Activated naive CD4-positive, alpha-beta T cell treated with anti-CD3 and anti-CD28 coated beads, Interleukin-2, amount 50 U/mL, for 24 hours (primary cell): ENCODE data around the gene PDE6B.

Experiments used
- H3K27ac Mint-ChIP-seq: one replicate; pipeline ENCODE4 v1.8.0; 2021; ENCODE audit warnings: mild to moderate bottlenecking, mixed read lengths
- H3K27me3 Mint-ChIP-seq: one replicate; pipeline ENCODE4 v1.8.0; 2021; ENCODE audit warnings: mixed read lengths
- H3K36me3 Mint-ChIP-seq: one replicate; pipeline ENCODE4 v1.8.0; 2021; ENCODE audit warnings: mixed read lengths
- H3K4me1 Mint-ChIP-seq: one replicate; pipeline ENCODE4 v1.8.0; 2021; ENCODE audit warnings: mixed read lengths
- H3K4me3 Mint-ChIP-seq: one replicate; pipeline ENCODE4 v1.8.0; 2021; ENCODE audit warnings: mild to moderate bottlenecking, mixed read lengths
- H3K9me3 Mint-ChIP-seq: one replicate; pipeline ENCODE4 v1.8.0; 2021; ENCODE audit warnings: mixed read lengths

The PDE6B gene

DNA sequence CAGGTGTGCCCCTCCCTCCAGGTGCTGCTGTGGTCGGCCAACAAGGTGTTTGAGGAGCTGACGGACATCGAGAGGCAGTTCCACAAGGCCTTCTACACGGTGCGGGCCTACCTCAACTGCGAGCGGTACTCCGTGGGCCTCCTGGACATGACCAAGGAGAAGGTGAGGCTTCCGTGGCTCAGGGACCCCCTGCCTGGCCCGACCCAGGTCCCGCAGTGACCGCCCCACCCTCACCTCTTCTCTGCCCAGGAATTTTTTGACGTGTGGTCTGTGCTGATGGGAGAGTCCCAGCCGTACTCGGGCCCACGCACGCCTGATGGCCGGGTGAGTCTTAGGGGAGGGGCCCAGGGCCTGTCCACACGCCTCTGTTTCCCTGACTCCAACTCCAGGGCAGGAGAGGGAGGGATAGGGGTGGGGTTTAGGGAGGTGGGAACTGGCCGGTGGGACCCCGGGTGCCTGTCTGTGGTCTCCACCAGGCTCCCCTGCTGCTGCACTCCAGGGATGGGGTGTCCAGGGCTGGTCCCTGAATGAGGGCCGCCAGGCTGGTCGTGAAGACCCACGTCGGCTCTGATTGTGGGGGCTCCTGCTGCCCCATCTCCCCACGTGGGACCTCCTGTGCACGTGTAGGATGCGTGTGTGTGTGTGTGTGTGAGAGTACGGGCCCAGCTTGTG, 28.6 kb downstream of the PDE6B start:
- Mint-ChIP-seq H3K4me1 (no peaks in the 10 kb centered on the region), H3K27ac (no peak overlapping the region), H3K4me3 (no peak overlapping the region), H3K36me3 (no peaks in the 10 kb centered on the region), H3K9me3 (no peaks in the 10 kb centered on the region), H3K27me3 (no peaks in the 10 kb centered on the region)

DNA sequence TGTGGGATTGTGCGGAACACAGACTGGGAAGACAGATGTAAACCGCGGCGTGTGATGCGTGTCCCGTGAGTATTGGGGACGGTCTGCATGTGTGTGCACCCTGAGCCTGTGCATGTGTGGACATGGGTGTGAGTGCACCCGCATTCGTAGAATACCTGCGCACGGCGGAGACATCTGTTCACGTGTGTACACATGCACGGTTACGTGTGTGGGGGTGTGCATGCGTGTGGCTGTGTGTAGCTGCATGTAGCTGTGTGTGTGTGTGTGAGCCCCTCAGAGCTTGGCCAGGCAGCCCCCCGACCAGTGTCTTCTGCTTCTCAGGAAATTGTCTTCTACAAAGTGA, 29.1 kb downstream of the PDE6B start:
- Mint-ChIP-seq H3K27ac (no peak overlapping the region), H3K27me3 (no peaks in the 10 kb centered on the region), H3K4me1 (peaks cover 4% of the 10 kb centered on the region), H3K36me3 (no peaks in the 10 kb centered on the region), H3K9me3 (peaks cover 3% of the 10 kb centered on the region), H3K4me3 (no peak overlapping the region)

DNA sequence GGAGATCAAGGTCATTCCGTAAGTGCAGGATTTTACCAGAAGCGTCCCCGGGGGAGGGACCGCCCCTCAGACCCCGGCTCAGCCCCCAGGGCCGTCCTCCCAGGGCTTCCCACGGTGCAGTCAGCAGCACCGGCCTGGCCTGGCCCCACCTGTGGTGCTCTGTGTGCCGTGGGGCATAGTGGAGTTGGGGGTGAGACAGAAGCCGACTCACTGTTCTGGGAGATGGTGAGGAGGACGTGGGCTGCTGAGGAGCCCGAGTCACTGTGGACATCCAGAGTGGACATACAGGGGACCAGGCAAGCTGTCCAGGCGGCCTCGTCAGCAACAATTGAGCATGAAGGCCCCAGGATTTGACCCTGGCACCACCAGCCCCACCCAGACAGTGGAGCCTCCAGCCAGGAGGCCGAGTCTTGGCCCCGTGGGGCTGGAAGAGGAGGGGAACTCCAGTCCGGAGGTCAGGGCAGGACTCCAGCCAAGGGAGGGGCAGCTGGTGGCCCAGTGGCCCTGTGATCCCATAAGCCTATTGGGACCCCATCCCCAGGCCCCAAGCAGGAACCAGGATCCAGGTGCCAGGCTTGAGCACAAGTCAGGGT, 29.6 kb downstream of the PDE6B start:
- Mint-ChIP-seq H3K9me3 (peaks cover 3% of the 10 kb centered on the region), H3K27me3 (no peaks in the 10 kb centered on the region), H3K27ac (no peak overlapping the region), H3K36me3 (no peaks in the 10 kb centered on the region), H3K4me3 (no peak overlapping the region), H3K4me1 (peaks cover 4% of the 10 kb centered on the region)

DNA sequence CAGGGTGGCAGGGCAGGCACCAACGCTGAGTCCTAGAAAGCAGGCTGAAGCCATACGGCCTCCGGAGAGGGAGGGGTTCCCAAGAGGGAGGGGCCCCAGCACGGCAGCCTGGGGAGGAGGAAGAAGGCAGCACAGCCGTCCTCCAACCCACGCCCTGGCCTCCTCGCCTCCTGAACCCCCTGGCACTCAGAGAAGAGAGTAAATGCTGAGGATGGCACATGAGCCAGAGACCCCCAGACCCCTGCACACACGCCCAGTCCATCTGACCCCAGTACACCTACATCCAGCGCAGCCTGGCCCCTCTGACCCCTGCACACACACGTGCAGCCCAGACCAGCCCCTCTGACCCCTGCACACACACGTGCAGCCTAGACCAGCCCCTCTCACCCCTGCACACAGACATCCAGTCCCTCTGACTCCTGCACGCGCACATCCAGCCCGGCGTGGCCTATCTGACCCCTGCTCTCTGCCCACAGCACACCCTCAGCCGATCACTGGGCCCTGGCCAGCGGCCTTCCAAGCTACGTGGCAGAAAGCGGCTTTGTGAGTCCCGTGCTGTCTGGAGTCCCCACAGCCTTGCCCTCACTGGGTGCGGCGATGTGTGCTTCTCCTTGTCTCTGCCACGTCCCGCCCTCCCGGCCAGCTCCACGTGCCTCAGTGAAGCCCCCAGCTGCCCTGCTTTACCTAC, 30.2 kb downstream of the PDE6B start:
- Mint-ChIP-seq H3K4me1 (peaks cover 4% of the 10 kb centered on the region), H3K36me3 (no peaks in the 10 kb centered on the region), H3K9me3 (peaks cover 3% of the 10 kb centered on the region), H3K4me3 (no peak overlapping the region), H3K27ac (no peak overlapping the region), H3K27me3 (no peaks in the 10 kb centered on the region)

DNA sequence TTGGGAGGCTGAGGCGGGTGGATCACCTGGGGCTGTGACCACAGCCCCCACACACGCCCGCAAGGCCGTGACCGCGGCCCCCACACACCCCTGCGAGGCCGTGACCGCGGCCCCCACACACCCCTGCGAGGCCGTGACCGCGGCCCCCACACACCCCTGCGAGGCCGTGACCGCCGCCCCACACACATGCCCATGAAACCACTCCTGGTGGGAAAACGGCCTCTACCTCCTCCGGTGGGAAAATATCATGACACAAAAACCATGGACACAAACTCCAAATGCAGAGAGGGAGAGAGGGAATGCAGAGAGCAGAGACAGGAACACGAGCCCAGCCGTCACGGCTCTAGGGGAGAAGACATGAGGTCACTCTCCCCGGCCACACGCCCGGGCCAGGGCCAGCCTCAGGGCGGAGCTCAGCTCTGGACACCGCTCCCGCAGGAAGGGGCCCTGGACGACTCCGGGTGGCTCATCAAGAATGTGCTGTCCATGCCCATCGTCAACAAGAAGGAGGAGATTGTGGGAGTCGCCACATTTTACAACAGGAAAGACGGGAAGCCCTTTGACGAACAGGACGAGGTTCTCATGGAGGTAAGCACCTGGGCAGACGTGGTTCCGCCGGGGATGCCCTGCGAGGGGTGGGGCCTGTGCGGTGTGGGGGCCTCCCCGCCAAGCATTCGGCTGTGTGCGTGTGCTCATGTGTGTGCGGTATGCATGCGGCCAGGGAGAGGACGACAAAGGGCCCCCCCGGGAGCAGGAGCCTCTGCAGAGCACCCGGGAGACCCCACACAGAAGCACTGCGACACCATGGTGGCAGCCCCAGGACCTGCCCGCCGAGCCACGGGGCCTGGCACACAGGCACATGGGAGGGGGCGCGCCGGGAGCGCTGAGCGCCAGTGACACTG, 31.3 kb downstream of the PDE6B start:
- H3K9me3 Mint-ChIP-seq, result peaks cover 3% of the 10 kb centered on the region
- H3K4me1 Mint-ChIP-seq, result peaks cover 4% of the 10 kb centered on the region
- H3K27me3 Mint-ChIP-seq, result no peaks in the 10 kb centered on the region
- no peaks in the 10 kb centered on the region for H3K36me3 Mint-ChIP-seq
- no peak overlapping the region for H3K27ac Mint-ChIP-seq
- no peak overlapping the region for H3K4me3 Mint-ChIP-seq

DNA sequence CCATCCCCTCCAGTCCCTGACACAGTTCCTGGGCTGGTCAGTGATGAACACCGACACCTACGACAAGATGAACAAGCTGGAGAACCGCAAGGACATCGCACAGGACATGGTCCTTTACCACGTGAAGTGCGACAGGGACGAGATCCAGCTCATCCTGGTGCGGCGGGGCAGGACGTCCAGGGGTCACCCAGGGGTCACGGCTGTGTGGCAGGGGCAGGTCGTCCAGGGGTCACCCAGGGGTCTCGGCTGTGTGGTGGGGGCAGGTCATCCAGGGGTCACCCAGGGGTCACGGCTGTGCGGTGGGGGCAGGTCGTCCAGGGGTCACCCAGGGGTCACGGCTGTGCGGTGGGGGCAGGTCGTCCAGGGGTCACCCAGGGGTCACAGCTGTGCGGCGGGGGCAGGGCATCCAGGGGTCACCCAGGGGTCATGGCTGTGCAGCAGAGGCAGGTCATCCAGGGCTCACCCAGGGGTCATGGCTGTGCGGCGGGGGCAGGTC, 32.0 kb downstream of the PDE6B start:
- H3K4me3 Mint-ChIP-seq, result no peak overlapping the region
- no peaks in the 10 kb centered on the region for H3K27me3 Mint-ChIP-seq
- peaks cover 3% of the 10 kb centered on the region for H3K9me3 Mint-ChIP-seq
- no peaks in the 10 kb centered on the region for H3K36me3 Mint-ChIP-seq
- peaks cover 4% of the 10 kb centered on the region for H3K4me1 Mint-ChIP-seq
- no peak overlapping the region for H3K27ac Mint-ChIP-seq

DNA sequence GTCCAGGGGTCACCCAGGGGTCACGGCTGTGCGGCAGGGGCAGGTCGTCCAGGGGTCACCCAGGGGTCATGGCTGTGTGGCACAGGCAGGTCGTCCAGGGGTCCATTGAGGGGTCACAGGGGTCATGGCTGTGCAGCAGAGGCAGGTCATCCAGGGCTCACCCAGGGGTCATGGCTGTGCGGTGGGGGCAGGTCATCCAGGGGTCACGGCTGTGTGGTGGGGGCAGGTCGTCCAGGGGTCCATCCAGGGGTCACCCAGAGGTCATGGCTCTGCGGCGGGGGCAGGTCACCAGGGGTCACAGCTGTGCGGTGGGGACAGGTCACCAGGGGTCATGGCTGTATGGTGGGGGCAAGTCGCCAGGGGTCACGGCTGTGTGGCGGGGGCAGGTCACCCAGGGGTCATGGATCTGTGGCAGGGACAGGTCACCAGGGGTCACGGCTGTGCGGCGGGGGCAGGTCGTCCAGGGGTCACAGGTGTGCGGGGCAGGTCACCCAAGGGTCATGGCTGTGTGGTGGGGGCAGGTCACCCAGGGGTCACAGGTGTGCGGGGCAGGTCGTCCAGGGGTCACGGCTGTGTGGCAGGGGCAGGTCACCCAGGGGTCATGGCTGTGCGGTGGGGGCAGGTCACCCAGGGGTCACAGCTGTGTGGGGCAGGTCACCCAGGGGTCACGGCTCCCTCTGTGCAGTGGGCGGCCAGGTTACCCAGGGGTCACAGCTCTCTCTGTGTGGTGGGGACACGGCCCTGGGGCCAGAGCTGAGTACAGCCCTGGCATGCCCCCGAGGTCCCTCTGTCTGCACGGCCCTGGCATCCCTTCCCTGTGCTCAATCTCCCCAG, 32.7 kb downstream of the PDE6B start:
- no peaks in the 10 kb centered on the region for H3K36me3 Mint-ChIP-seq
- no peak overlapping the region for H3K4me3 Mint-ChIP-seq
- H3K27me3 Mint-ChIP-seq, result no peaks in the 10 kb centered on the region
- peaks cover 4% of the 10 kb centered on the region for H3K4me1 Mint-ChIP-seq
- H3K9me3 Mint-ChIP-seq, result peaks cover 3% of the 10 kb centered on the region
- no peak overlapping the region for H3K27ac Mint-ChIP-seq

DNA sequence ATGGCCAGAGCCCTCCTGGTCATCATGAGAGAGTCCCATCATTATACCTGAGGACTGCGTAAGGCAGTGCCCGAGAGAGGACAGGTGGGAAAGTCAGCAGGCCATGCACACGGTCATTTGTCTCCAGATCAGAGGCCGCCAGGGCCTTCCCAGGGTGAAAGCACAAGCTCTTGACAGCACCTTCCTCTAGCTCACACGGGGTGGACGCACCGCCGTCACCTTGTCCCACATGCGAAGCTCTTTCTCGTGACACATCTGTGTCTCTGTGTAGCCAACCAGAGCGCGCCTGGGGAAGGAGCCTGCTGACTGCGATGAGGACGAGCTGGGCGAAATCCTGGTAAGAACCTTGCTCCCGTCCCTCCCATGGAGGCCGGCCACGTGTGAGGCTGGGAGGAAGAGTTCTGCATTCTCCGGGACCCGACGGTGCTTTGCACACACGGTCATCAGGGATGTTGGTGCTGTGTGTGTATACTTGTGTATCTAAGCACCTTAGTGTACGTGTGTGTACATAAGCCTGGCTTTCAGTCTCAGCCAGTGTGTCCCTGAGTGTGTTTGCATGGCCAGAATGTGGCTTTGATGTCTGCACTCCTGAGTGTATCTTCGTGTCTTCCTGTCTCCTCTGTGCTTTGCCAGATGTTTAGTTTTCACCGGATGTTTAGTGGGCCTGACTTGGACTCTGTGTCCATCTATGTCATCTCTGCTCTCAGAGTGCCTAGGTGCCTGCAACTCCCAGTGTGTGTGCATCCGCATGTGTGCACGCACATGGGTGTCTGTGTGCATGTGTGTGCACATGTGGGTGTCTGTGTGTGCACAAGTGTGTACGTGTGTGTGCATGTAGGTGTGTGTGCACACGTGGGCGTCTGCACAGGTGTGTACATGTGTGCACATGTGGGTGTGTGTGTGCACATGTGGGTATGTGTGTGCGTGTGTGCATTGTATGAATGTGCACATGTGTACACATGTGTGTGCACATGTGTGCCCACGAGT, 33.6 kb downstream of the PDE6B start:
- no peak overlapping the region for H3K4me3 Mint-ChIP-seq
- no peaks in the 10 kb centered on the region for H3K36me3 Mint-ChIP-seq
- peaks cover 4% of the 10 kb centered on the region for H3K4me1 Mint-ChIP-seq
- H3K27me3 Mint-ChIP-seq, result no peaks in the 10 kb centered on the region
- peaks cover 3% of the 10 kb centered on the region for H3K9me3 Mint-ChIP-seq
- no peak overlapping the region for H3K27ac Mint-ChIP-seq

DNA sequence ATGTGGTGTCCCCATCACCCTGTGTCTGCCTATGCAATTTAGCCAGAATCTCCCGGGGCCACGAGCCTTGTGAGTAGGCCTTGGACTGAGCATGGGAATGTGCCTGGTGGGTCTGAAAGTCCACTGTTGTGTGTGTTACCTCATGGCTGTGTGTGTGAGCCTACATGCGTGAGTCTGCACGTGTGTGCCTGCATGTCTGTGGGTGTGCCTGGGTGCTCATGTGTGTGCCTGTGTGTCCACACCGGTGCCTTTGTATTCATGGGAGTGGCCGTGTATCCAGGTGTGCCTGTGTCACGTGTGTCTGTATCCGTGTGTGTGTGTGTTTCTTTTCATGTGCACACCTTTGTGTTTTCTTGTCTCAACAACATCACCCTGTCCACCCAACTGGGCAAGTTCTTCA, 34.5 kb downstream of the PDE6B start:
- H3K4me1 Mint-ChIP-seq, result peaks cover 11% of the 10 kb centered on the region
- no peaks in the 10 kb centered on the region for H3K36me3 Mint-ChIP-seq
- no peaks in the 10 kb centered on the region for H3K27me3 Mint-ChIP-seq
- peaks cover 3% of the 10 kb centered on the region for H3K9me3 Mint-ChIP-seq
- no peak overlapping the region for H3K4me3 Mint-ChIP-seq
- no peak overlapping the region for H3K27ac Mint-ChIP-seq

DNA sequence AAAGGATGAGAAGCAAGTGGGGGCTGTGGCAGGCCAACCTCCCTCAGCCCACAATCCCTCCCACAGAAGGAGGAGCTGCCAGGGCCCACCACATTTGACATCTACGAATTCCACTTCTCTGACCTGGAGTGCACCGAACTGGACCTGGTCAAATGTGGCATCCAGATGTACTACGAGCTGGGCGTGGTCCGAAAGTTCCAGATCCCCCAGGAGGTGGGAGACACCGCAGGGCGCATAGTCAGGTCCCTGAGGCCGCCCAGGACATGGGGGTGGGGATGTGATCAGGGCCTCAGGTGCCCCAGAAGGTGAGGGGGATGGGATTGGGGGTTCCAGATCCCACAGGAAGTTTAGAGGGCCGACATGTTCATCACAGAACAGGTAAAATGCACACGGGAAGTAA, 35.0 kb downstream of the PDE6B start:
- H3K9me3 Mint-ChIP-seq, result peaks cover 3% of the 10 kb centered on the region
- no peak overlapping the region for H3K4me3 Mint-ChIP-seq
- no peaks in the 10 kb centered on the region for H3K36me3 Mint-ChIP-seq
- no peaks in the 10 kb centered on the region for H3K27me3 Mint-ChIP-seq
- H3K27ac Mint-ChIP-seq, result no peak overlapping the region
- H3K4me1 Mint-ChIP-seq, result peaks cover 13% of the 10 kb centered on the region

DNA sequence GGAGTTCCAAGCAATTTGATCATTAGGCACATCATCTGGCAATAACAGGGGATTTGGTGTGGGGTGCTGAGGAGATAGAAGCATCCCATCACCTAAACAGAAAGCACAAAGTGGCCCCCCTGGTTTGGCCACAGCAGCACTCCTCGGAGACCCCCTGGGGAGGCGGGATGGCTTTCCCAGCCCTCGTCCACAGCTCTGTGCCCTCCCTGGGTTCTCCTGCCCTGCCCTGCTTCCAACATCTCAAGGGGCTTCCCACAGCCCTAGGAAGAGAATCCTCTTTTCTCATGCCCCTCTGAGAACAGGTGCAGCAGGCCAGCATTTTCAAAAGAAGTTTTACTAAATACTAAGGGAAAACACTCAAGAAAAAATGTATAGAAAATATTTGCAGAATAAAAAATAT, 35.9 kb downstream of the PDE6B start:
- Mint-ChIP-seq H3K27ac (no peak overlapping the region), H3K4me1 (peaks cover 15% of the 10 kb centered on the region), H3K27me3 (no peaks in the 10 kb centered on the region), H3K36me3 (no peaks in the 10 kb centered on the region), H3K9me3 (peaks cover 3% of the 10 kb centered on the region), H3K4me3 (no peak overlapping the region)

DNA sequence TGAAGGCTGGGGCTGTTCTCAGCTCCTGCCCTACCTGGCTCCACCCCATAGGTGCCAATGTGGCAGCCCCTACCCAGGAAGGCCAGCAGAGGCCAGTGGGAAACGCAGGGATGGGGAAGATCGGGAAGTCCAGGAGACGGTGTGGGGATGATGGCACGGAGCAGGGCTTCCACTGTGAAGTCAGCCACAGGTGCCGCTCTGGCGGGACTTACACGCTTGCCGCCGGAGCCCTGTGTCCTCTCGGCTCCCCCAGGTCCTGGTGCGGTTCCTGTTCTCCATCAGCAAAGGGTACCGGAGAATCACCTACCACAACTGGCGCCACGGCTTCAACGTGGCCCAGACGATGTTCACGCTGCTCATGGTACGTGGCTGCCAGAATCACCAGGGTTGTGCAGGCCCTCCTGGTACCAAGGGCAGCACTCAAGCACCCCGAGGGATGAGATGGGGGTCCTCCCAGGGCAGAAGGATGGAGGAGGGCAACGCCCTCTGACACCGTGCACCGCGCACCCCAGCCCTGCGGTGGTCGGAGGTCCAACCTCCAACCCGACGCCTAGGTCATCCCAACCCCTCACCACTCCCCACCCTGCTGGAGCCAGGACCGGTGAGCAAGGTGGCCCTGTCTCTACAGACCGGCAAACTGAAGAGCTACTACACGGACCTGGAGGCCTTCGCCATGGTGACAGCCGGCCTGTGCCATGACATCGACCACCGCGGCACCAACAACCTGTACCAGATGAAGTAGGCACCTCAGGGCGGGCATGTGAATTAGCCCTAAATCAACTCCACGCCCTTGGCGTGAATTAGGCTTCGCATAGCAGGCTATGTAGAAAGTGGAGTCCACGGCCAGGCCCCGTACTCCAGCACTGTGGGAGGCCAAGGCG, 36.7 kb downstream of the PDE6B start:
- H3K4me3 Mint-ChIP-seq, result peak overlapping the region; percentile 87
- H3K9me3 Mint-ChIP-seq, result peaks cover 3% of the 10 kb centered on the region
- H3K36me3 Mint-ChIP-seq, result no peaks in the 10 kb centered on the region
- H3K27ac Mint-ChIP-seq, result no peak overlapping the region
- H3K27me3 Mint-ChIP-seq, result no peaks in the 10 kb centered on the region
- peaks cover 15% of the 10 kb centered on the region for H3K4me1 Mint-ChIP-seq

DNA sequence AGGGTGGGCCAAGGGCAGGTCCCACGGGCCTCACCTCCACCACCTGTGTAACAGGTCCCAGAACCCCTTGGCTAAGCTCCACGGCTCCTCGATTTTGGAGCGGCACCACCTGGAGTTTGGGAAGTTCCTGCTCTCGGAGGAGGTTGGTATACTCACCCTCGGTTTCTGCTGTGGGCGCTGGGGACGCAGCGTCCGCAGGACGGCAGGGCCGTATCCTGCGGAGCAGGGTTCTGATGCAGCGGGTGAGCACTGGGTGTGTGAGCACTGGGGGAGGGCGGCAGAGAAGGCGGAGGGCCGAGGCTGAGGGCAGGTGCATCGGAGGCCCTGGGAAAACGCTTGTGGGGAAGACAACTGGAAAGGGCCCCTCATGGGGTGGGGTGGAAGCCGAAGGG, 37.7 kb downstream of the PDE6B start:
- Mint-ChIP-seq H3K36me3 (no peaks in the 10 kb centered on the region), H3K27me3 (no peaks in the 10 kb centered on the region), H3K9me3 (peaks cover 3% of the 10 kb centered on the region), H3K4me1 (peaks cover 15% of the 10 kb centered on the region), H3K27ac (peak overlapping the region; percentile 88), H3K4me3 (peak overlapping the region; percentile 87)
